Gastrocnemius medialis (tissue), 4 donors: ENCODE results near the gene ANAPC1.
"Not testable (repeated sequence)": the region's sequence is repeated elsewhere in the genome, so short reads cannot be mapped to it uniquely, and the experiment has no call there.

Experiments
- CTCF ChIP-seq, 5 experiments: fragments of 450-650 bp in 3 of 5; fragments of 200-600 bp in 2 of 5; sonication (generic) in 2 of 5; IDR thresholded peaks in 4 of 5; conservative IDR thresholded peaks in 1 of 5; 1 replicate in 4 of 5; 2 replicates in 1 of 5; pipeline ENCODE4 v1.5.1; 2016 to 2019; ENCODE audit warnings: antibody characterized with exemption in 5 of 5, mild to moderate bottlenecking in 3 of 5, moderate library complexity in 3 of 5
- POLR2A ChIP-seq, 2 donors: fragments of 450-650 bp; IDR thresholded peaks; one replicate each; pipeline ENCODE4 v1.6.1; 2017; ENCODE audit warnings: antibody characterized with exemption in 2 of 2, mild to moderate bottlenecking in 2 of 2, moderate library complexity in 2 of 2

DNA sequence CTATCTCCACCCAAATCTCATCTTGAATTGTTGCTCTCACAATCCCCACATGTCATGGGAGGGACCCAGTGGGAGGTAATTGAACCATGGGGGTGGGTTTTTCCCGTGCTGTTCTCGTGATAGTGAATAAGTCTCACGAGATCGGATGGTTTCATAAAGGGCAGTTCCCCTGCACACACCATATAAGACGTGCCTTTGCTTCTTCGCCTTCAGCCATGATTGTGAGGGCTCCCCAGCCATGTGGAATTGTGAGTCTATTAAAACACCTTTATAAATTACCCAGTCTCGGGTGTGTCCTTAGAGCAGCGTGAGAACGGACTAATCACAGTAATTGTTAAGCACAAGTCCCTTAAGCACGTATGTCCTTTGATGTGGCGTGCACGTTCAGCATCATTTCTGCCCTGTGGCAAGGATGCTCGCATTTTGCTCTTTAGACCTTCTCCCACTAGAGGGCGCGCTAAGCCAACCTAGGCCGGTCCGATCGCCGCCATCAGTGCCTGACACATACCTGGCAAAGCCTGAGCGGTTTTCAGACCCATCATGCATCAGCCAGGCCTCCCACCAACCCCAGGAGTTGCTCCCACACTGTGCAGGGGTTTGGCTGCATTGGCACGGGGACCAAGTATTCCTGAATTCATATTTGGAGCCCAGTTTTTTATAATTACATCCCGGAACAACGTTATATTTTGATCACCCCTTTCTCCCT lies 136.4 kb downstream of the ANAPC1 start:
- TF ChIP-seq CTCF (IDR thresholded peaks at IDR 0.05 in 4 of 5, conservative IDR thresholded peaks at IDR 0.05 in 1 of 5), result peak in 4 of 5 experiments; percentile 32 to 77 (median 48)
- TF ChIP-seq POLR2A (IDR thresholded peaks at IDR 0.05), result not testable (repeated sequence)
